Measurements from ENCODE around the gene CYP1A2.

- TF ChIP-seq CTCF (IDR thresholded peaks at IDR 0.05) (no peak), POLR2AphosphoS5 (IDR thresholded peaks at IDR 0.05) (no peak)
Observed at GRCh38 chr15:74783808-74784175, 35.1 kb downstream of the CYP1A2 start.
